T-helper 17 cell (primary cell): ENCODE results near the gene EVPLL. TPM values are rescaled to one million over a fixed set of nuclear protein-coding genes. Genes with fewer than 3 reads are reported as not detected.
"Not testable (repeated sequence)": the region's sequence is repeated elsewhere in the genome, so short reads cannot be mapped to it uniquely, and the experiment has no call there.

Experiments
- ATAC-seq: fragments of 150-1000 bp; cut with Tn5 transposase; 2 replicates; pipeline ENCODE4 v1.10.0; 2021; ENCODE audit warnings: mild to moderate bottlenecking, moderate library complexity
- DNase-seq, 3 donors: peaks; one replicate each; pipeline versions ENCODE4 v3.0.0 to v3.0.0-alpha.2; 2020 to 2021
- H3K9me3 ChIP-seq: one replicate; pipeline ENCODE4 v1.7.0; 2013; ENCODE audit warnings: low read length, mild to moderate bottlenecking; ENCODE audit not compliant: control insufficient read depth, poor library complexity, severe bottlenecking
- H3K27ac Mint-ChIP-seq: one replicate; pipeline ENCODE4 v1.8.0; 2022; ENCODE audit warnings: mild to moderate bottlenecking, moderate library complexity, mixed read lengths
- H3K27me3 Mint-ChIP-seq: one replicate; pipeline ENCODE4 v1.8.0; 2022; ENCODE audit warnings: mixed read lengths
- H3K36me3 Mint-ChIP-seq: one replicate; pipeline ENCODE4 v1.8.0; 2022; ENCODE audit warnings: low read depth, mixed read lengths
- H3K4me1 Mint-ChIP-seq: one replicate; pipeline ENCODE4 v1.8.0; 2022; ENCODE audit warnings: mild to moderate bottlenecking, mixed read lengths
- H3K4me3 Mint-ChIP-seq: one replicate; pipeline ENCODE4 v1.8.0; 2022; ENCODE audit warnings: mild to moderate bottlenecking, moderate library complexity, mixed read lengths
- total RNA-seq, 4 donors: library from RNA in 2 of 4; stranded (reverse) in 2 of 4; gene quantifications; one replicate each; pipeline ENCODE4 v1.2.3 and lab custom pipeline; 2022 to 2026

The EVPLL gene
- total RNA-seq, 2 donors from 2014 or later: not detected

- DNase-seq (peak; percentile 87 to 90 (median 87)), ATAC-seq (peak; percentile 100)
- H3K27me3 Mint-ChIP-seq: no peaks in the 10 kb centered on the region
- H3K4me3 Mint-ChIP-seq: peak within 1 kb of the TSS; percentile 95
- peak within 1 kb of the TSS; percentile 45 for H3K27ac Mint-ChIP-seq
- peaks cover 1% of the 10 kb centered on the region for H3K36me3 Mint-ChIP-seq
- H3K9me3 ChIP-seq: no peaks in the 10 kb centered on the region
- H3K4me1 Mint-ChIP-seq: peaks cover 13% of the 10 kb centered on the region
Observed at GRCh38 chr17:18363101-18364049, 14.2 kb upstream of the EVPLL start, which contains the start of gene SHMT1. SHMT1 (minus strand) TSS chr17:18363550; CDS start chr17:18355981, 7,569 bp downstream.

GRCh38 chr17:18364166-18364565 is 13.4 kb upstream of the EVPLL start:
- Mint-ChIP-seq H3K27ac (no peak overlapping the region), H3K4me1 (peaks cover 13% of the 10 kb centered on the region), H3K4me3 (no peak overlapping the region), H3K36me3 (peaks cover 3% of the 10 kb centered on the region), H3K27me3 (no peaks in the 10 kb centered on the region)
- H3K9me3 ChIP-seq: no peaks in the 10 kb centered on the region
- no peak for DNase-seq
- no peak for ATAC-seq

- ATAC-seq: no peak
- H3K27ac Mint-ChIP-seq: no peak overlapping the region
Observed at GRCh38 chr17:18368946-18369345, 8.6 kb upstream of the EVPLL start.

GRCh38 chr17:18370761-18371160 is 6.8 kb upstream of the EVPLL start:
- Mint-ChIP-seq H3K4me3 (no peak overlapping the region), H3K27ac (no peak overlapping the region), H3K36me3 (peaks cover 5% of the 10 kb centered on the region), H3K27me3 (peaks cover 20% of the 10 kb centered on the region), H3K4me1 (peaks cover 9% of the 10 kb centered on the region)
- no peak for ATAC-seq
- H3K9me3 ChIP-seq: no peaks in the 10 kb centered on the region
- no peak for DNase-seq

More at GRCh38 chr17:18368946-18369345, 8.6 kb upstream of the EVPLL start:
- peaks cover 20% of the 10 kb centered on the region for H3K27me3 Mint-ChIP-seq
- H3K4me1 Mint-ChIP-seq: peaks cover 9% of the 10 kb centered on the region
- H3K9me3 ChIP-seq: no peaks in the 10 kb centered on the region
- H3K4me3 Mint-ChIP-seq: no peak overlapping the region
- peaks cover 5% of the 10 kb centered on the region for H3K36me3 Mint-ChIP-seq
- DNase-seq: no peak

- ATAC-seq (no peak), DNase-seq (no peak)
- peaks cover 20% of the 10 kb centered on the region for H3K27me3 Mint-ChIP-seq
- H3K4me3 Mint-ChIP-seq: no peak overlapping the region
- no peak overlapping the region for H3K27ac Mint-ChIP-seq
- H3K9me3 ChIP-seq: no peaks in the 10 kb centered on the region
- H3K4me1 Mint-ChIP-seq: peaks cover 9% of the 10 kb centered on the region
- peaks cover 5% of the 10 kb centered on the region for H3K36me3 Mint-ChIP-seq
Observed at GRCh38 chr17:18371455-18371854, 6.1 kb upstream of the EVPLL start.

- not testable (repeated sequence) for H3K27ac Mint-ChIP-seq, H3K36me3 Mint-ChIP-seq, DNase-seq, H3K4me3 Mint-ChIP-seq, ATAC-seq, H3K9me3 ChIP-seq, H3K4me1 Mint-ChIP-seq
- peaks cover 20% of the 10 kb centered on the region for H3K27me3 Mint-ChIP-seq
Observed at GRCh38 chr17:18373181-18373580, 4.4 kb upstream of the EVPLL start.

GRCh38 chr17:18374216-18374615 is 3.4 kb upstream of the EVPLL start:
- H3K27me3 Mint-ChIP-seq: peaks cover 20% of the 10 kb centered on the region
- H3K9me3 ChIP-seq: no peaks in the 10 kb centered on the region
- H3K36me3 Mint-ChIP-seq: peaks cover 3% of the 10 kb centered on the region
- DNase-seq (no peak), ATAC-seq (no peak)
- no peak overlapping the region for H3K4me3 Mint-ChIP-seq
- peaks cover 9% of the 10 kb centered on the region for H3K4me1 Mint-ChIP-seq
- H3K27ac Mint-ChIP-seq: no peak overlapping the region

- H3K4me1 Mint-ChIP-seq: peaks cover 2% of the 10 kb centered on the region
- H3K9me3 ChIP-seq: no peaks in the 10 kb centered on the region
- DNase-seq (no peak), ATAC-seq (no peak)
- H3K4me3 Mint-ChIP-seq: no peak overlapping the region
- peaks cover 11% of the 10 kb centered on the region for H3K27me3 Mint-ChIP-seq
- H3K36me3 Mint-ChIP-seq: no peaks in the 10 kb centered on the region
- no peak overlapping the region for H3K27ac Mint-ChIP-seq
Observed at GRCh38 chr17:18378205-18378505, 577 bp downstream of the EVPLL start.

GRCh38 chr17:18378614-18379013 is 1.0 kb downstream of the EVPLL start:
- ATAC-seq, H3K4me3 Mint-ChIP-seq, H3K9me3 ChIP-seq, DNase-seq, H3K4me1 Mint-ChIP-seq, H3K36me3 Mint-ChIP-seq, H3K27ac Mint-ChIP-seq: not testable (repeated sequence)
- peaks cover 11% of the 10 kb centered on the region for H3K27me3 Mint-ChIP-seq

GRCh38 chr17:18379246-18380146 is 1.9 kb downstream of the EVPLL start:
- DNase-seq (no peak), ATAC-seq (no peak)
- H3K4me1 Mint-ChIP-seq: peaks cover 2% of the 10 kb centered on the region
- no peak overlapping the region for H3K27ac Mint-ChIP-seq
- H3K27me3 Mint-ChIP-seq: peaks cover 11% of the 10 kb centered on the region
- H3K9me3 ChIP-seq: no peaks in the 10 kb centered on the region
- no peak overlapping the region for H3K4me3 Mint-ChIP-seq
- no peaks in the 10 kb centered on the region for H3K36me3 Mint-ChIP-seq

- Mint-ChIP-seq H3K36me3 (no peaks in the 10 kb centered on the region), H3K4me1 (peaks cover 2% of the 10 kb centered on the region), H3K4me3 (no peak overlapping the region), H3K27ac (no peak overlapping the region), H3K27me3 (peaks cover 11% of the 10 kb centered on the region)
- no peaks in the 10 kb centered on the region for H3K9me3 ChIP-seq
- ATAC-seq (no peak), DNase-seq (no peak)
Observed at GRCh38 chr17:18380471-18381157, 3.0 kb downstream of the EVPLL start.

GRCh38 chr17:18381158-18381952 is 3.8 kb downstream of the EVPLL start:
- Mint-ChIP-seq H3K36me3 (no peaks in the 10 kb centered on the region), H3K27ac (no peak overlapping the region), H3K4me1 (peaks cover 2% of the 10 kb centered on the region), H3K4me3 (no peak overlapping the region), H3K27me3 (peaks cover 11% of the 10 kb centered on the region)
- ATAC-seq: no peak
- no peak for DNase-seq
- H3K9me3 ChIP-seq: no peaks in the 10 kb centered on the region
